Measurements from ENCODE around the gene DENND1A.

DENND1A gene

DNA sequence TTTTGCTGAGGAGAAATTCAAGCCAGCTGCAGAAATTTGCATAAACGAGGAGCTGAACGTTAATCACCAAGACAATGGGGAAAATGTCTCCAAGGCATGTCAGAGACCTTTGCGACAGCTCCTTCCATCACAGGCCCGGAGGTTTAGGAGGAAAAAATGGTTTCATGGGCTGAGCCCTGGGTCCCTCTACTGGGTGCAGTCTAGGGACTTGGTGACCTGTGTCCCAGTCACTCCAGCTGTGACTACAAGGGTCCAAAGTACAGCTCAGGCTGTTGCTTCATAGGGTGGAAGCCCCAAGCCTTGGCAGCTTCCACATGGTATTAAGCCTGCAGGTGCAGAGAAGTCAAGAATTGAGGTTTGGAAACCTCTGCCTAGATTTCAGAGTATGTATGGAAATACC lies 207.5 kb downstream of the DENND1A start:
- DNase-seq = no peak

DNA sequence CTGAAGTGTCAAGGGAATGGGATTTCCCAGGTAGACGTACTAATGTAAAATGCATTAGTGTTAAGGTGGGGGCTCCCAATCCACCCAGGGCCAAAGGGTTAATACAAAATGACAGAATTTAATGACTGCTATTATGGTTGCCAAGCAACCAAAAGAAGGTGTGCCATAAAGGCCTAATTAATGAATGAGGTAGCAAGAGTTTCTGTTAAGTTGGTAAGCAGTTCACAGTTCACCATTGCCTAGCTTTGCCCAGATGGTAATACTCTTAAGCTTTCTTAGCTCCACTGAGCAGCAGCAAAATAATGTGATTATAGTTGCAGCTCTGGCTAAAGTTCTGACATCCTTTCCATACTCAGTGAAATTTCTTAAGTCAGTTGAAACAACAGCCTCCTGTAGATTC lies 211.7 kb downstream of the DENND1A start:
- DNase-seq = no peak

DNA sequence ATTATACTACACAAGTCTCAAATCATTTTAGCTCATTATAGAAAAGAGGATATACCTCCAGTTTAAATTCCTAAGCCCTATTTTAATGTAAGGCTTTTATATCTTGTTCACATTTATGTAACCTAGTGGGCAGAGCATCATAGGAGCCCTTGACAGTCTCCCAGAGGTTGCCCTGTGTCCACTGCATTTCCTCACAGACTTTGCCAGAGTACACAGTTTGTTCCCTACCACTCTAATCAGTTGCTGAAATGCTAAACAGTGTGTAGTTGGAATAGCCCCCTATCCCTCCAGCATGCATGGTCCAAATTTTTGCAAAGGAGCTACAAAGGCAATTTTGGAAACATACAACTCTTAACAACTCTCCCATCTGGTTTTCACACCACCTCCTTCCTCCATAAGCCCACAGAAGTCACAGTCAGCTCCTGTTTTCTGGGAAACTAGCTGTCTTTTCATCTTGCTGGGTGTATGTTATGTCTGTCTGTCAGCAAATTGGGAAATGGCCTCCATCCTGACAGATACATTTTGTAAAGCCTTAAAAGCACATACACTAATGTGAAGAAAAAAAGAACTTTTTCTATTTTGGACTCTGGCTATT lies 212.2 kb downstream of the DENND1A start:
- no peak for DNase-seq

DNA sequence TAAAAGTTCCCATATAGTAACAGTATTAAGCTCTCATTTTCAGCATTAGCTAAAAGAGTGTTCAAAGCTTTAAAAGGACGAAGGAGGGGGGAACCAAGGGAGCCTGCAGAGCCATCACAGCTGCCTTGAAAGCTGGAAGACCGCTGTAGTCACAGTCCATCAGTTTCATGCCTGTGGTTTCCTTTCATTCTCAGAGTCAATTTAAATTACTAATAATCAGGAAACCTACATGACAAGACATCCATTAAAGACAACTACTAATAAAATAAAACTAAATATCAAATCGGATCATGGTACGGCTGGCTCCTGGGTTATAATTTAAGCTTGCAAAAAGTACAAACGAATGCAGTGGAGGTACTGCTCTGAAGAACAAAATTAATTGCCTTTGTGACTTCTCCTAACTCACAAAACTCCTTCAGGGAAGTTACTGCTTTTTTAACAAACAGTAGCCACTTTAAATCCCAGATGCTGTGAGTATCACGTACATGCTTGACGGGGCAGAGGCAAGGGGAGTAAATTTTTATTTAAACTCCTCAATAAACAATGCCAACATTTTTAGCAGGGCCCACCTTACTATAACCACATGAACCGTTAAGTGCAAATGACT lies 213.5 kb downstream of the DENND1A start:
- no peak for DNase-seq

DNA sequence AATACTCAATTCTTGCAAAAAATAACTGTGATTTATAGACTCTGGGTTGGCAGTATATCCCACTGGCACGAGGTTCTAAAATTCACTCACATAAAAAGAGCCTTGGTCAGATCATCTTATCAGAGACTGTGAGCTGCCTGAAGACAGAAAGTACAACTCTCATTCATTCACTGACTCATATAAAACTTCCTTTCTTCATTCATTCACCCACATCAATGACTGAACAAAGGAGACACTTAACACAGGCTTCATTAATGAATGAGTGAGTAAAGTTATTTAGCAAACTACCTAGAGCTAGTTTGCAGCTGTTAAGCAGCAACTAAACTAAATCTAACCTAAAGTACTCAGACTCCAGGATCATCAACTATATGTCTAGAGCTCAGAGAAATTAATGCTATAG lies 214.7 kb downstream of the DENND1A start:
- no peak for DNase-seq

DNA sequence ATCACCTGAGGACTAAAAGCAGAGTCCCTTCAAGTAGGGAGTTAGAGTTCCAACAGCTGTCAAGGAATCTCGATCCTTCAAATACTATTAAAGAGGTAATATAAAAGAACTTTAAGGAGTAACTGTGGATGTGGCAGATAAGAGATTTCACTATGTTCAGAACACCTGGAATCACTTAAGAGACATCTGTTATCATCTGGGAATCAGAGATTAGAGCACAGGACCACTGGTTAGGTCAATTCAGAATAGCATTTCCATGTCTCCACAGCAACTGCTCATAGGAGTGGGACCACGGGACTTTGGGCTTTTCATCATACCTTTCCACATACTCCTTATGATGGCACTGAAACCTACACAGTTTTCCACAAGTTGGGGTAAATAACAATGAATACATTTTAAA lies 216.6 kb downstream of the DENND1A start:
- DNase-seq = no peak

DNA sequence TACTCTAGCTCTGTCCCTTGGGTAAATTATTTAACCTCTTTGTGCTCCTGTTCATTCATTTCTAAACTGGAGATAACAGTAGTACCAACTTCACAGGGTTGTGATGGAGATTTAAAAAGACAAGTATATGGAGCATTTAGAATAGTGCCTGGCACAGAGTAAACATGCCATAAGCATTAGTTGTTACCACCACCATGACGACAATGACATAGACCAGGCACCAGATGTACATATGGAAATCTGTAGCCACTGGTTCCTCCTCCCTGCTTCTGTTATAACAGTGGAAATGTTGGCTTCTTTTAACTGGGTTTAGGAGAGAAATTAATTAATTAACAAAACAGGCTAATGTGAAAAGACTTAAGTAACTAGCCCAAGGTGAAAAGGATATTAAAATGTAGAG lies 217.5 kb downstream of the DENND1A start:
- no peak for DNase-seq

DNA sequence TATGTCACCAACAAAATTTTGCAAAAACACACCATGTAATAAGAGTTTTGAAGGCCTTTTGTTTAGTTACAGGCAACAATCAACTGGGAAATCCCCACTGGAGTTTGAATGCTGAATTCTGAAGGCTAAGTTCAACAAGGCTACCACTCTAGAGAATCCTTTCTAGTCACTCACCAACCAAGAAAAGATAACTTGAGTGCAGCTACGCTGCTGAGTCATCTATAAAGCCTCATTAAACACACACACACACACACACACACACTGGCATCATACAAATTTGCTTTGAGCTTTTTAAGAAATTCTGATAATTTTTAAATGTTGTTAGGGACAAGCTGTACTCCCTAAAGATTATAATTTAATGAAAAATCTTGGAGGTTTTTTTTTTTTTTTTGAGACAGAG lies 219.6 kb downstream of the DENND1A start:
- no peak for DNase-seq

DNA sequence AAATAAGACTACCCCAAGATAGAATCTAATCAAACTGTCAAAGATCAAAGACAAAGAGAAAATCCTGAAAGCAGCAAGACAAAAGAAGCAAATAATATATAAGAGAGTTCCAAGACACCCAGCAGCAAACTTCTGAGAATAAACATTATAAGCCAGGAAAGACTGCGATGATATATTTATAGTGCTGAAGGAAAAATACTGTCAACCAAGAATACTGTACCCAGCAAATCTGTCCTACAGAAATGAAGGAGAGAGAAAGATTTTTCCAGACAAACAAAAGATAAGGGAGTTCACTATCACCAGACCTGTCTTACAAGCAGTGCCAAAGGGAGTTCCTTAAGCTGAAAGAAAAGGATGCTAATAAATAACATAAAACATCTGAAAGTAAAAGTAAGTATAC lies 227.4 kb downstream of the DENND1A start:
- DNase-seq = no peak

DNA sequence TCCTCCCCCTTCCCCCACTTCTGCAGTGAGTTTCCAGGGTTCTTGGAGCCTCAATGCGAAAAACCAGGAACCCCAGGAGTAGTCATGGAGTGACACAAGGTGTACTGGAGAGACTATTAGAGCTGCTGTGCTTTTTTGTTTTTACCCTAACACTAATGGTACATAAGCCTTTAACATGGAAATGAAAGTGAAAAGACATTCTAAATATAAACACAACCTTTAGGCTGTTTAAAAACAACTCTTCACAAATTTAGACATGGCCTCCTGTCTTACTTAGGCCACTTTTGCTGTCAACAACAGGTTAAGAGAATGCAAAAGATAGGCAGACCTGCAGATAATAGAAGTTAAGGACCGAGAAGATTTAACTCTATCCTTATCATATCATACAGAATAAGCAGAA lies 232.2 kb downstream of the DENND1A start:
- no peak for DNase-seq

DNA sequence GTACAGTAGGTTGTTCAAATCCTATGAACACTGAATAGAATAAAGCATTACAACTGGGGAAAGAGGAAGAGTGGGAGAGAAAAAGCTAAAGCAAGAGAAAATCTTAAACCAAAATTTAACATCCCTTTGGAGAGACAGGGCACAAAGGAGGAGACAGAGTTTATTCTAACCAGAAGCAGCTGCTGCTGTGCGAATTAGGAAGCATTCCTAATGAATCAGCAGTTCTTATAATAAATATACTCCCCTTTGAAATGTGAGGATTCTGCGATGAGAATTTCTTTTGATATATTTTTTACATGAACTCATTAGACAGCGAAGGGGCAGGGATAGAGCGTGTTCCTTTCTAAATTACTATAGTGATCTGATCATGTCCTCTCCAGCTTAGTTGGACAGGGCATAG lies 233.4 kb downstream of the DENND1A start:
- DNase-seq = no peak

DNA sequence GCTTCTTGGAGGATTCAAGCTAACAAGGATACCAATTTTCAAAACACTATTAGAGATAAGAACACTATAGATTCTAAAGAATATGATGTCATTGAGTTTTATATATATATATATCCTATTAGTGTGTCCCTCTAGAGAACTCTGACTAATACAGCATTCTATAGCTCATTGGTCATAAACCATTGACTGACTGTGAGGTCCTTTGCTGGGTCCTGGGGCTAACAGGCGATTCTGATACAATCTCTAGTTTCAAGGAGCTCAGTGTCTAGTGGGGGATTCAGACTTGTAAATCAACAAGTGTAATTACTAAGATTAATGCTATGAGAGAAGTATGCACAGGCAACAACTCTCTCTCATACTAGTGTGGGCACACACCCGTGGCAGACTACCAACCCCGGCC lies 234.5 kb downstream of the DENND1A start:
- DNase-seq = no peak

DNA sequence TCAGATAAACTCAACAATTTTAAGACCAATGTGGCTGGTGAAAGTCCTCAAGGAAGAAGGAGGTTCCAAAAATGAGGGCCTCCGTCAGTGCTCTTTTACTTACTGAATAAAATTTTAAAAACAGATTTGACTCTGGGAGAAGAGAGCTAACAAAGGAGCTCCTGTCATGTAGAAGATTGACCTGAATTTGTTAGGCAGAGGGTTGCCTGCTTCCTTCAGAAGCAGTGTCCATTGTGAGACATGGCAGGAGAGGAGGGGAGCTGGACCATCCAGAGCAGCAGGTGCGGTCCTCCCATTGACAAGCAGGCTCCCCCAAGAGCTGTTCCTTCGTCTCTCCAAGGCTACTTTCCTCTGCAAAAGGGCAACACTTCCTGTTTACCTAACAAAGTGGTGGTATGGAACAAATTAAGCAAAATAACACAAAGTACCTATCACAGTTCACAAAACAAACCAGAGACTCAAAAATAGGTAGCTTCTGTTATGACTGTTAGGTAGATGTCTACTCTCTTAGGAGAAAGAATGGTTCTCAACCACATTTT lies 238.1 kb downstream of the DENND1A start:
- no peak for DNase-seq

DNA sequence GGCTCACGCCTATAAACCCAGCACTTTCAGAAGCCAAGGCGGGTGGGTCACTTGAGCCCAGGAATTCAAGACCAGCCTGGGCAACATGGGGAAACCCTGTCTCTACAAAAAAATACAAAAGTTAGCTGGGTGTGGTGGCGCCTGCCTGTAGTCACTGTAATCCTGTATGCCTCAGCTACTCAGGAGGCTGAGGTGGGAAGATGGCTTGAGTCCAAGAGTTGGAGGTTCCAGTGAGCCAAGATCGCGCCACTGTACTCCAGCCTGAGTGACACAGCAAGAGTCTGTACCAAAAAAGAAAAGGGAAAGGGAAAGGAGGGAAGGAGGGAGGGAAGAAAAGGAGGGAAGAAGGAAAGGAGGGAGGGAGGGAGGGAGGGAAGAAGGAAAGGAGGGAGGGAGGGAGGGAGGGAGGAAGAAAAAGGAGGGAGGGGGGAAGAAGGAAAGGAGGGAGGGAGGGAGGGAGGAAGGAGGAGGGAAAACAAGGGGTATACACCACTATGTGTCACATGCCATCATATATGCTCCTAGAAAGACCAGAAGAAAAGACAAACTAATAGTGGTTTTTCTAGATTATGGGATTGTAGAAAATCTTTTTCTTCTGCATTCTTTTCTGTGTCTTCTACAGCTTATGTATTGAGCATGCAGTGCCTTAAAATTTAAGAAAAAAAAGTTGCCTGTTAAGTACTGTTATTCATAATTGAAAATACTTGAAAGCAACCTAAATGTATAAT lies 240.1 kb downstream of the DENND1A start:
- DNase-seq = no peak

DNA sequence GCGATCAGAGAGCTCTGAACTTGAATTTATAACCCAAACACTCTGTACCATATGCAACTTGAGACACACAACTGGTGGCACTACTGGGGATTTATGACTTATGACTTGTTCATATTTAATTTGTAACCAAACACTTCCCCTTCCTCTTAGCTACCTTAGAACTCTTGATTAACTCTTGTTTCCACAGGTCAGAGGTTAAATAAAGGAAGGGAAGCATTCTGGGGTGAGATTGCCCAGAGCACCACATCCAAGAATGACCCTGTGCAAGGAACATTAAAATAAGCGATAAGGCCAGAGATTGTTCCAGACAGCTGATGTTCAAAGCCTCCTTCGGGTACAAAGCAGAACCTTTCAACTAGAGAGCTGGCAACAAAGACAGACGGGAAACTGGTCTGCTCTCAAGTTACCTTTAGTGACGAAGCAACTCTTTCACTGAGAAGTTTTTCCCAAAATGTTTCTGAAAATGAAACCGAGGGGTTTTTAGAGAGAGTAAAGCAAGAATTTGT lies 242.6 kb downstream of the DENND1A start:
- no peak for DNase-seq

DNA sequence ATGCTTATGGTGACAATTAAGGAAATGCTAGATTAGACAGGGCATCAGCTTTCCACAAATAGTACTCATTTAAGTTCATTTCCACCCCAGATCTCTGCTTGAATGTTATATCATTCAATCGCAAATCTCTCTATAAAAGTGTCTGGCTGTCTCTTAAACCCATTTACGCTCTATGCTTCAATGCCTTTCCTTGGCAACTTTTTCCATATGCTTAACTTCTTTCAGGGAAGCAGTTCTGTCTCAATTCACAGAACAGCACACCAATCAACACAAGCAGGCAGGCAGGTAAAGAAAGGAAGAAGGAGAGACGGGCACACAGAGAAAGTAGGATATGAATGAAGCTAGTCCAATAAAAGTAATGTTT lies 243.1 kb downstream of the DENND1A start:
- no peak for DNase-seq

DNA sequence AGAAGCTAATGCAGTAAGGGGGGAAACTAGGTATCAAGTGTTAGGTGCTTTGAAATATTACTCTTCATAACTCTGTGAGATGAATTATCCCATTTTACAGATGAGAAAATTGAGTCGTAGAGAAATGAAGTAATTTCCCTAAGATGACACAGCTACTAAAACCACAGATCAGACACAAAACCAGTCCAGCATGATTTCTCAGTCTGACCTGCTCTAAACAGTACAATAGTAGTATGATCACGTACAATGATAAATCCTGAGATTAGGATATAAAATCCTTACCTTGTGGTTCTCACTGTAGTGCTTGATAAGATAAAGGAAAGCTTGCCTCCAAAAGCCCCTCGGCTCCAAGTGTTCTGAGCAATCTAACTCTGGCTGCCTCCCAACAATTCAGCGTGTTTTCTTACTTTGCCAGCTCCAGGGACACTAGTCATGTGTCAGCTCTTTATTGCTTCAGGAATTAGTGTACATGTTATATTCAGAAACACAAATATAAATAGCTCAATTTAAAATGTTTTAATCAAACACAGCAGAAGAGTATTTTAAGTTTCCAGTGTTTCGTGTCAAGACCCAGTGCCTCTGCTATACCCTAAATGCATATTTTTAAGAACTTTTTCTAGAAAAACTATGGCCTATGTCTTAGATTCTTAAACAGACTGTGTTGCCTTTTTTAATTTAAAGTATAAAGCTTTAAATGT lies 243.6 kb downstream of the DENND1A start:
- peak; percentile 15 for DNase-seq

DNA sequence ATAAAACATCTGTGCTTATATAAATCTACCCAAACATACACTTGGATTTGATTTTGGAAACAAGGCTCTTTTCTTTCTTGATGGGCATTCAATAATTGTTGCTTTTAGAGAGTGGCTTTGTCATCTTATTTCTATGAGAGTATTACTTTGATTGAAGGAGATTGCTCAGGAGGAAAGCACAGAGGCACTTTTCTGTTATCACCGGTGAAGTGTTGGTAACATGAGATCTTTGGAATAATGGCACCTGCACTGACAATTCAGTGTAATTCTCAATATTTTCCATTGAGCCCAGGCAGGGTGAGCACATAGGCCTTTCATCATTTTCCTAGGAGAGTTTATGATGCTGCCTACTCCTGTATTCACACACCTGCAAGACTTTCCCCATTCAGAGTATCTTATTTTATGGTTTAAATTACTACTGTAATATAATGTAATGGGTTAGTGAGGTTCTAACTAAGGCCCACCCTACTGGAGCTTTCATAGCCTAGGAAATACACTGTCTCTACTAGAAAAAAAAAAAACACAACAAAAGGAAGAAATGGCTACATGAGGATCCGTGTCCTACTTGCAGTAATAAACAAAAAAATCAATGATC lies 244.3 kb downstream of the DENND1A start:
- peak; percentile 18 for DNase-seq

DNA sequence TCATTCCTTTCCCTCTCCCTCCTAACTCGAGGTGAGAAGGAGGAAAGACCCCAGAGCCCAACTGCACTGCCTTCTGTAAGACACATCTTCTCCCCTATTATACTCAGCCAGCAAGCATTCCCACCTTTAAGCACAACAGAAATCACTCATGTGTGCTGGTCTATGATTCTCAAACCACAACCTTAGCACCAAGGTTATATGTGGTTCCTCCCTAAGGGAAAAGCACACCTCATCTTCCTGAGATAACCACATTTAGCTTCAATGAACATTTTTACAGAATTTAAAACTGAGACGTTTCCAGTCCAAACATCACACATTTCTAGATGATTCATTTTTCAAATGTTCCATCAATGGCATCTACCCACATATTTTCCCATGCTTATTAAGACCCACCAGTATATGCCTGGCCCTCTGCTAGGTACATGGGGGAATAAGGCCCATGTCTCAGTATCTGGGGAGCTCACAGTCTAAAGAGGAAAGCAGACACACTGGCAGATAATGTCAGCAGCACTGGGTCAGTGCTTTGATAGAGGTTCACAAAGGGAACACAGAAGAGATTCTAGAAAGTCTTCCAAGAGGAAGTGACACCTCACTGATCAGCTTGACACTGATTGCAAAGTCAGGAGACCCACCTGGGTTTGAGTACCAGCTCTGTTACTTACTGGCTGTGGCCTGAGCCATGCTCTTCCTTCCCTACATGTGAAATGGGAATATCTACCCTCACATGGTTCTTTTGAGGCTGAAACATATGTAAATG lies 245.4 kb downstream of the DENND1A start:
- DNase-seq = no peak

DNA sequence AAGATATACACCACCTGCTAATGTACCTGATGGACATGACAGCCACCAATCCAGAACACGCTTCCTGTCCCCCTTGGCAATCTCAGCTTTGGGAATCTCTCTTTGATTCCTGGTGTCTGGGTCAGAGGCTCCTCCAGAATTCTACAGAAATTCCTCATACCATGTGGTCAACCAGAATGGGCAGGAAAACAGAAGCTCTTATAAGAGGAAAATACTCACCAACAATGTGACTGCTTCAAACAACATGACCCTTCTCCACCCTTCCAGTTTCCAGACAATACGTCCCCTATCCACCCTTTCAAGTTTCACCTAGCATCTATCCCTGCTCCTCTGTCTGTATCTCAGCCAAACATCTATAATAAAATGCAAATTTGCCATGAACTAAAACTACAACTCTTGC lies 247.2 kb downstream of the DENND1A start:
- no peak for DNase-seq

DNA sequence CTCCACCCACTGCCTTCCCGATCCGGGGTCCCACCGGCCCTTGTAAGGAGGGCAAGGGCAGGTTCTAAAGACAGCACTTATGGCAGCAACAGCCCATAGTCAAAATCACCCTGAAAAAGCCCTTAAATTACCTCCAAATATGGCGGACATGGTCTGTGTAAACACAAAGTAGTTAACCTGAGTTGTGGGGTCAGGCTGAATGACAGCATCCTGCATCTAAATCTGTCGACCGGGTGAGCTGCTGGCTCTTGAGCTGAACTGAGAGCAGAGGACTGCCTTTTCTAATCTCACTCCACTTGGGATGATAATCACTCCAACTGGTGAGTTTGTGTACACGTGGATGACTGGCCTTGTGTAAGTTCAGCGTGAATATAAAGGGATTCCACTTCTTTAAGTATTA lies 249.6 kb downstream of the DENND1A start:
- DNase-seq = no peak

DNA sequence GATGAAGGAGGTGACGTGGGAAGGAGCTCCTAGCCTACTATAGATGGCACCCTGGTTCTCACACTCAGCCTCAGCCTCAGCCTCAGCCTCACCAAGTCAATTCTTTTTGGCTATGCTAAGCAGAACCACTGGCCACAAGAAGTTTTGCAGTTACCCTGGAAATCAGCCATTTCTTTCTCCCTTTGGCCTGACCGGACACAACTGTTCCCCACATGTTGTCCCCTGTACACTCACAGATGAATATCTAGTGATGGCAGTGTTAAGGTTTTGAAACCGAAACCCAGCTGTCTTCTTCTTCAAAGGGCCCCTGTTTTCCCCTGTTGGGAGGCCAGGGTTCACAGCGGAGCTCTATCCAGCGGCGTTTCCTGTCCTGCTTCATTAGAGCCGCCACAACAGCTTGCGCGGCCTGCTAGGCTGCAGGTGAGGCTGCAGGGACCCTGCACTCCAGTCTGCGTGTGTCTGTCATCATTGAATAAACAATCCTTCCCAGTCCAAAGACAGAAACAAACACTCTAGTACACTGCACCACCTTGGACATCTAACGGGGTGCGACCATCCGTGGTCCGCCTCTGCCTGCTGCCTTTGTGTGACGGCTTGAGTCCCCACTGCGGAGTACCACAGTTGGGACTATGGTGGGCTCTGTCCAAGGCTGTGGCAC lies 250.5 kb downstream of the DENND1A start:
- no peak for DNase-seq
